Caco-2 (cell line): Measurements from ENCODE around the gene TMEM140. TPM values are rescaled to one million over a fixed set of nuclear protein-coding genes. Genes with fewer than 3 reads are reported as not detected.

ENCODE experiments used
- BruUV-seq: library from RNA; stranded (reverse); fragments of 400-500 nt; replicated peaks from 2 replicates; lab custom pipeline; 2021; lab: Mats Ljungman, UMichigan
- CTCF ChIA-PET: fragments of 300-600 bp; sonication (Branson Sonifier 250); formaldehyde crosslinking; loops from one replicate; lab custom pipeline; 2022; ENCODE audit warnings: antibody characterized with exemption; lab: Charles Lee
- POLR2A ChIA-PET: fragments of 300-600 bp; sonication (Branson Sonifier 250); formaldehyde crosslinking; loops from one replicate; lab custom pipeline; 2022; ENCODE audit warnings: antibody characterized with exemption; lab: Charles Lee
- DNase-seq, 2 experiments: peaks; one replicate each; pipeline versions ENCODE4 v3.0.0 to v3.0.0-alpha.2; 2020 to 2022
- H3K27me3 ChIP-seq: replicated peaks from 2 replicates; pipeline ENCODE4 v1.6.0; 2011; ENCODE audit warnings: low read length; ENCODE audit not compliant: control insufficient read depth, insufficient read depth
- H3K36me3 ChIP-seq: 2 replicates; pipeline ENCODE4 v1.5.1; 2011; ENCODE audit warnings: low read length; ENCODE audit not compliant: control insufficient read depth, insufficient read depth
- H3K4me1 ChIP-seq: fragments of 250-450 bp; sonication (Bioruptor Pico); 2 replicates; pipeline ENCODE4 v1.5.1; 2020; ENCODE audit warnings: mild to moderate bottlenecking
- H3K4me3 ChIP-seq: 2 replicates; pipeline ENCODE4 v1.5.1; 2011; ENCODE audit warnings: low read depth, mild to moderate bottlenecking, control low read depth, low read length
- H3K9me3 ChIP-seq: fragments of 250-450 bp; sonication (Bioruptor Pico); 2 replicates; pipeline ENCODE4 v1.5.1; 2020; ENCODE audit warnings: mild to moderate bottlenecking, moderate library complexity
- H3K27ac Mint-ChIP-seq: one replicate; pipeline ENCODE4 v1.8.0; 2022; ENCODE audit warnings: mixed read lengths; ENCODE audit not compliant: unreplicated experiment
- H3K27me3 Mint-ChIP-seq: one replicate; pipeline ENCODE4 v1.8.0; 2022; ENCODE audit warnings: mixed read lengths; ENCODE audit not compliant: insufficient read depth, unreplicated experiment
- H3K36me3 Mint-ChIP-seq: one replicate; pipeline ENCODE4 v1.8.0; 2022; ENCODE audit warnings: mild to moderate bottlenecking, mixed read lengths; ENCODE audit not compliant: insufficient read depth, unreplicated experiment
- H3K4me1 Mint-ChIP-seq: one replicate; pipeline ENCODE4 v1.8.0; 2022; ENCODE audit warnings: low read depth, mixed read lengths; ENCODE audit not compliant: unreplicated experiment
- H3K4me3 Mint-ChIP-seq: one replicate; pipeline ENCODE4 v1.8.0; 2022; ENCODE audit warnings: mild to moderate bottlenecking, moderate library complexity, mixed read lengths; ENCODE audit not compliant: unreplicated experiment
- H3K9me3 Mint-ChIP-seq: one replicate; pipeline ENCODE4 v1.8.0; 2022; ENCODE audit warnings: mixed read lengths; ENCODE audit not compliant: unreplicated experiment
- CTCF ChIP-seq, 2 experiments: fragments of 200-600 bp in 1 of 2; IDR thresholded peaks; 1 replicate in 1 of 2; 2 replicates in 1 of 2; pipeline versions ENCODE4 v1.5.1 to v1.8.0; 2011 to 2022; ENCODE audit warnings: antibody characterized with exemption in 1 of 2, control low read depth in 1 of 2, inconsistent platforms in 1 of 2, low read depth in 1 of 2, low read length in 1 of 2, mild to moderate bottlenecking in 1 of 2, moderate library complexity in 1 of 2; ENCODE audit not compliant: insufficient read depth in 1 of 2, severe bottlenecking in 1 of 2, unreplicated experiment in 1 of 2
- intact Hi-C: fragments of 100-400 bp; cut with micrococcal nuclease; formaldehyde crosslinking; loops from one replicate; pipeline ENCODE4 v1.10.0; 2022; ENCODE audit not compliant: unreplicated experiment
- total RNA-seq: library from RNA; stranded (reverse); gene quantifications from 2 replicates; pipeline ENCODE4 v1.2.3, GENCODE V29; 2022

The TMEM140 gene
- total RNA-seq, 1 experiment from 2014 or later = 6.1 TPM

DNA sequence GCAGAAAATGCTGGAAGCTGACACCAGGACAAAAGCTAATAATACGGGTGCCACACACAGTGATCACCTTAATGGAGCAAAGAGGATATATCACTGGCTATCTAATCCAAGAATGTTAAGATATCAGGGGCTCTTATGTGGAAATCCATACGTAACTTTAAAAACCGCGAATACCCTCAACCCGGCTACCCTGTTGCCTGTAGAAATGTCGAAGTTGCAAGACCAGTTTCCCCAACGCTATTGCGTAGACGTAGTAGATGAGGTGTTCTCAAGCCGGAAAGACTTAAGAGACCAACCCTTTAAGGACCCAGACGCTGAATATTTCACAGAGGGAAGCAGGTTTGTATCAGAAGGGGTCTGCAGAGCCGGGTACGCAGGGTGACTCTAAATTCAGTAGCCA lies 30.5 kb downstream of the TMEM140 start:
- H3K27ac Mint-ChIP-seq = no peak overlapping the region
- peaks cover 9% of the 10 kb centered on the region for H3K36me3 Mint-ChIP-seq
- Histone ChIP-seq H3K4me3 (no peak overlapping the region), H3K4me1 (0 out of 2 replicates have a peak, but pooled peaks cover 6% of the 10 kb centered on the region), H3K36me3 (no peaks in the 10 kb centered on the region; the same call in 1 of the 2 replicates), H3K9me3 (peaks cover 34% of the 10 kb centered on the region), H3K27me3 (no peaks in the 10 kb centered on the region)
- DNase-seq = no peak
- no peak overlapping the region for H3K4me3 Mint-ChIP-seq
- H3K9me3 Mint-ChIP-seq = peaks cover 19% of the 10 kb centered on the region
- ChIA-PET CTCF (no interaction called here), POLR2A (no interaction called here)
- no peaks in the 10 kb centered on the region for H3K4me1 Mint-ChIP-seq
- H3K27me3 Mint-ChIP-seq = no peaks in the 10 kb centered on the region
- no peak for TF ChIP-seq CTCF (IDR thresholded peaks at IDR 0.05; ENCODE audit: insufficient read depth in 1 of 2, low read depth in 1 of 2, low read length in 1 of 2, severe bottlenecking in 1 of 2, unreplicated experiment in 1 of 2)
- BruUV-seq = no TSS peak
- intact Hi-C loops = no loop called here

DNA sequence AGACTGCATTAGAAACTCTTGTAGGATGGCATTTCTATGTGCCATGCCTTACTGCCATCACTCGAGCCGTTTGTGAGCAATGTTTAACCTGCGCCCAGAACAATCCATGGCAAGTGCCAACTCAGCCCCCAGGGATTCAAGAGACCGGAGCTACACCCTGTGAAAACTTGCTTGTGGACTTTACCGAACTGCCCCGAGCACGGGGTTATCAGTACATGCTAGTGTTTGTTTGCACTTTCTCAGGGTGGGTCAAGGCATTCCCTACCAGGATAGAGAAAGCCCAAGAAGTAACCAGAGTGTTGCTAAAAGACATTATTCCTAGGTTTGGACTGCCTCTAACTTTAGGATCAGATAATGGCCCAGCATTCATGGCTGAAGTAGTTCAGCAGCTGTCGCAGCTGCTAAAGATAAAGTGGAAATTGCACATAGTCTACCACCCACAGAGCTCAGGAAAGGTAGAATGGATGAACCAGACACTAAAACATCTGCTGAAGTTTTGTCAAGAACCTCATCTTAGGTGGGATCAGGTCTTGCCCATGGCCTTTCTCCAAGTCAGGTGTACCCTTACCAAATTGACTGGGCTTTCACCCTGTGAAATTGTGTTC lies 31.6 kb downstream of the TMEM140 start:
- no peak for TF ChIP-seq CTCF (IDR thresholded peaks at IDR 0.05; ENCODE audit: insufficient read depth in 1 of 2, low read depth in 1 of 2, low read length in 1 of 2, severe bottlenecking in 1 of 2, unreplicated experiment in 1 of 2)
- Mint-ChIP-seq H3K27ac (no peak overlapping the region), H3K27me3 (no peaks in the 10 kb centered on the region), H3K9me3 (peaks cover 29% of the 10 kb centered on the region), H3K4me3 (no peak overlapping the region), H3K4me1 (no peaks in the 10 kb centered on the region), H3K36me3 (peaks cover 15% of the 10 kb centered on the region)
- intact Hi-C loops = no loop called here
- no peak overlapping the region for H3K4me3 ChIP-seq
- H3K36me3 ChIP-seq = no peaks in the 10 kb centered on the region; the same call in 1 of the 2 replicates
- H3K27me3 ChIP-seq = no peaks in the 10 kb centered on the region
- ChIA-PET POLR2A (no interaction called here), CTCF (no interaction called here)
- DNase-seq = no peak
- BruUV-seq = no TSS peak
- H3K4me1 ChIP-seq = 0 out of 2 replicates have a peak, but pooled peaks cover 6% of the 10 kb centered on the region
- peaks cover 34% of the 10 kb centered on the region for H3K9me3 ChIP-seq

- H3K4me1 Mint-ChIP-seq = no peaks in the 10 kb centered on the region
- H3K36me3 Mint-ChIP-seq = peaks cover 15% of the 10 kb centered on the region
- H3K27me3 ChIP-seq = no peaks in the 10 kb centered on the region
These were observed 32.2 kb downstream of the TMEM140 start for GRCh38 chr7:135180122-135180521.

More at GRCh38 chr7:135180122-135180521, 32.2 kb downstream of the TMEM140 start:
- Histone ChIP-seq H3K4me1 (0 out of 2 replicates have a peak, but pooled peaks cover 6% of the 10 kb centered on the region), H3K36me3 (no peaks in the 10 kb centered on the region; the same call in 1 of the 2 replicates), H3K4me3 (no peak overlapping the region), H3K9me3 (peaks cover 34% of the 10 kb centered on the region)
- intact Hi-C loops = no loop called here
- DNase-seq = no peak
- TF ChIP-seq CTCF (IDR thresholded peaks at IDR 0.05; ENCODE audit: insufficient read depth in 1 of 2, low read depth in 1 of 2, low read length in 1 of 2, severe bottlenecking in 1 of 2, unreplicated experiment in 1 of 2) = no peak
- Mint-ChIP-seq H3K27me3 (no peaks in the 10 kb centered on the region), H3K4me3 (no peak overlapping the region), H3K27ac (no peak overlapping the region), H3K9me3 (peaks cover 29% of the 10 kb centered on the region)
- ChIA-PET POLR2A (no interaction called here), CTCF (no interaction called here)
- BruUV-seq = no TSS peak
